Neural progenitor cell (in vitro differentiated cells): ENCODE results near the gene IFNA2. TPM values are rescaled to one million over a fixed set of nuclear protein-coding genes. Genes with fewer than 3 reads are reported as not detected.
A peak's percentile ranks its signal among the peaks of the same experiment; 100 is the strongest.

Experiments
- DNase-seq: peaks from one replicate; pipeline ENCODE4 v3.0.0-alpha.2; 2016; ENCODE audit warnings: low spot score
- H2AFZ ChIP-seq: fragments of 200-600 bp; sonication (generic); replicated peaks from 2 replicates; pipeline ENCODE4 v1.6.1; 2016; ENCODE audit warnings: antibody characterized with exemption
- H3F3A ChIP-seq: fragments of 200-600 bp; sonication (generic); 2 replicates; pipeline ENCODE4 v1.6.1; 2016; ENCODE audit warnings: antibody characterized with exemption, low read depth
- H3K27ac ChIP-seq: fragments of 200-600 bp; sonication (generic); 2 replicates; pipeline ENCODE4 v1.5.1; 2016; ENCODE audit warnings: mild to moderate bottlenecking
- H3K27me3 ChIP-seq: fragments of 200-600 bp; sonication (generic); 2 replicates; pipeline ENCODE4 v1.6.1; 2016; ENCODE audit warnings: mild to moderate bottlenecking, moderate library complexity
- H3K36me3 ChIP-seq: fragments of 200-600 bp; sonication (generic); 2 replicates; pipeline ENCODE4 v1.5.1; 2016
- H3K4me1 ChIP-seq: fragments of 200-600 bp; sonication (generic); 2 replicates; pipeline ENCODE4 v1.6.1; 2016; ENCODE audit warnings: mixed run types
- H3K4me2 ChIP-seq: fragments of 200-600 bp; sonication (generic); 2 replicates; pipeline ENCODE4 v1.6.1; 2016
- H3K4me3 ChIP-seq: fragments of 200-600 bp; sonication (generic); 2 replicates; pipeline ENCODE4 v1.5.1; 2016
- H3K79me2 ChIP-seq: fragments of 200-600 bp; sonication (generic); 2 replicates; pipeline ENCODE4 v1.6.1; 2016; ENCODE audit warnings: low read depth
- H3K9ac ChIP-seq: fragments of 200-600 bp; sonication (generic); 2 replicates; pipeline ENCODE4 v1.6.1; 2016
- H3K9me3 ChIP-seq: fragments of 200-600 bp; sonication (generic); 2 replicates; pipeline ENCODE4 v1.5.1; 2016; ENCODE audit warnings: low read depth
- H4K20me1 ChIP-seq: fragments of 200-600 bp; sonication (generic); 2 replicates; pipeline ENCODE4 v1.6.1; 2016; ENCODE audit warnings: low read depth
- H3K27ac Mint-ChIP-seq: 3 replicates; pipeline ENCODE4 v1.8.0; 2021; ENCODE audit warnings: mixed read lengths
- H3K27me3 Mint-ChIP-seq: 2 replicates; pipeline ENCODE4 v1.8.0; 2022; ENCODE audit warnings: low read depth, mild to moderate bottlenecking, inconsistent platforms, moderate library complexity, mixed read lengths; ENCODE audit not compliant: insufficient read depth
- H3K36me3 Mint-ChIP-seq: 3 replicates; pipeline ENCODE4 v1.8.0; 2021; ENCODE audit warnings: mixed read lengths
- H3K4me1 Mint-ChIP-seq: 3 replicates; pipeline ENCODE4 v1.8.0; 2021; ENCODE audit warnings: mixed read lengths
- H3K4me3 Mint-ChIP-seq: 3 replicates; pipeline ENCODE4 v1.8.0; 2021; ENCODE audit warnings: mild to moderate bottlenecking, moderate library complexity, mixed read lengths
- H3K9me3 Mint-ChIP-seq: 3 replicates; pipeline ENCODE4 v1.8.0; 2020; ENCODE audit warnings: mixed read lengths
- CTCF ChIP-seq: fragments of 200-600 bp; sonication (generic); IDR thresholded peaks from 2 replicates; pipeline ENCODE4 v1.5.1; 2017; ENCODE audit warnings: antibody characterized with exemption, mild to moderate bottlenecking
- EZH2 ChIP-seq: fragments of 200-600 bp; sonication (generic); IDR thresholded peaks from 2 replicates; pipeline ENCODE4 v1.6.1; 2017; ENCODE audit warnings: antibody characterized with exemption, mild to moderate bottlenecking, moderate library complexity
- EZH2phosphoT487 ChIP-seq: fragments of 200-600 bp; sonication (generic); IDR thresholded peaks from 2 replicates; pipeline ENCODE4 v1.6.1; 2017; ENCODE audit warnings: antibody characterized with exemption
- total RNA-seq: library from RNA; depleted of rRNA; stranded (reverse); fragments of >200 nt; gene quantifications from 2 replicates; pipeline ENCODE4 v1.2.3, GENCODE V29; 2015; ENCODE audit warnings: low replicate concordance

IFNA2 gene
- total RNA-seq, 1 donor from 2014 or later, result not detected

DNA sequence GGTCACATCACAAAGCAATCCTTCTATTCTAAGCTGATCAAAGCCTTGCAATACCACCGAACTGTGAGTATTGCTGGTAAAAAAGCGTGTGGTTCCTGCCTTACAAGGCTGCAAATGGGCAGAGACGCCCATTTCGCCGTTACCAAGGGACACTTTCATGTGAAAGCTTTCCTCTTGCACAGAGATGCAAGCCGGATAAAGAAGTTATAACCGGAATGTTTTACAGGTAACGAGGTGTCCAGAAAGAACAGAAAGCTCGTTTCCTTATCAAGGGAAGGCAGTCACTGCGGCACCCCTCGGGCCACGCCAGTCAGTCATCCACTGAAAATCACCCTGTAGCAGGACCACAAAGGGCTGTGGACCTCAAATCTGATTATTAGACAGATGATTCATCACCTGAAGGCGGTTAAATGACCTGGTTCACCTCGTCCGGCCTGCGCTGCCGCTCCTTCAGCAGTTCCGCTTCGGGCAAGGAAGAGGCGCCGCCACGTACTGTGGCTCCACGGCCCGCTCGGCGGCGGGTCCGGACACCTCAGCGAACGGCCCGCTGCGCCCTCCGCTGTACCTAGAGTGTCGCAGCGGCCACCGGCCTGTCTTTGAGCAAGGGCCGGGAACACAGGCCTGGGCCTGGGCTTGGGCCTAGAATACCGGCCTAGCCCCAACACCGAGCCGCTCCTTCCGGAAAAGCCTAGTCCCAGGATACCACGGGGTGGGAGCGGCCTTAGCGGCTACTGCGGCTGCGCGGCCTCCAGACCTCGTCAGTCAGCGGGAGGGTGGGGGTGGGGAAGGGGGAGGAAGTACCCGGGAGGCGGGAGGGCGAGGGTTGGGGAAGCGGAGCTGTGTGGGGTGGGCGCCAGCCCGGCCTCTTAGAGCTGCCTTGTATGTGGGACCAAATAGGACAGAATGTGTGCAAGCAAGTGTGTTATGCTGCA, 50.2 kb downstream of the IFNA2 start, which contains the start of gene KLHL9:
KLHL9 (minus strand) TSS at position 704 of the 932 bp plus-strand sequence; CDS start at position 159, 545 bp downstream.
- peak; percentile 96 for DNase-seq
- Histone ChIP-seq H4K20me1 (peaks cover 36% of the 10 kb centered on the region), H3K4me3 (peak within 1 kb of the TSS; percentile 67), H3K9ac (peak within 1 kb of the TSS; percentile 97), H3K4me2 (peak within 1 kb of the TSS; percentile 83), H3K4me1 (peaks cover 11% of the 10 kb centered on the region), H3K9me3 (no peaks in the 10 kb centered on the region), H3K27ac (peak within 1 kb of the TSS; percentile 92), H3F3A (no peaks in the 10 kb centered on the region), H2AFZ (peak within 1 kb of the TSS; percentile 93), H3K79me2 (peaks cover 52% of the 10 kb centered on the region), H3K27me3 (no peaks in the 10 kb centered on the region), H3K36me3 (no peaks in the 10 kb centered on the region)
- peak within 1 kb of the TSS; percentile 95 for H3K27ac Mint-ChIP-seq
- H3K9me3 Mint-ChIP-seq, result no peaks in the 10 kb centered on the region
- TF ChIP-seq EZH2phosphoT487 (no peak), EZH2 (no peak), CTCF (no peak)
- H3K36me3 Mint-ChIP-seq, result peaks cover 16% of the 10 kb centered on the region
- peaks cover 40% of the 10 kb centered on the region for H3K4me1 Mint-ChIP-seq
- no peaks in the 10 kb centered on the region for H3K27me3 Mint-ChIP-seq
- H3K4me3 Mint-ChIP-seq, result peak within 1 kb of the TSS; percentile 92

Other genes starting within 250 kb of the IFNA2 start
- not detected in 2 replicates for gene IFNW1, start 243.6 kb downstream of the IFNA2 start, total RNA-seq
- not detected in 2 replicates for gene IFNA21, start 218.7 kb downstream of the IFNA2 start, total RNA-seq
- gene IFNA4, start 197.8 kb downstream of the IFNA2 start, total RNA-seq, result not detected in 2 replicates
- not detected in 2 replicates for gene IFNA7, start 183.2 kb downstream of the IFNA2 start, total RNA-seq
- gene IFNA10, start 178.3 kb downstream of the IFNA2 start, total RNA-seq, result not detected in 2 replicates
- gene IFNA16, start 168.1 kb downstream of the IFNA2 start, total RNA-seq, result not detected in 2 replicates
- gene IFNA17, start 157.2 kb downstream of the IFNA2 start, total RNA-seq, result not detected in 2 replicates
- not detected in 2 replicates for gene IFNA14, start 145.4 kb downstream of the IFNA2 start, total RNA-seq
- gene IFNA5, start 80.1 kb downstream of the IFNA2 start, total RNA-seq, result 0.21 TPM in 1 of 2 replicates, not detected in the other
- 33.5 and 42.0 TPM in 2 replicates for gene KLHL9, start 50.0 kb downstream of the IFNA2 start, total RNA-seq
- not detected in 2 replicates for gene IFNA6, start 34.5 kb downstream of the IFNA2 start, total RNA-seq
- not detected in 2 replicates for gene IFNA13, start 17.3 kb downstream of the IFNA2 start, total RNA-seq
- not detected in 2 replicates for gene IFNA8, start 23.7 kb upstream of the IFNA2 start, total RNA-seq
- not detected in 2 replicates for gene IFNA1, start 55.0 kb upstream of the IFNA2 start, total RNA-seq
- 0.12 TPM in 1 of 2 replicates, not detected in the other for gene IFNE, start 96.9 kb upstream of the IFNA2 start, total RNA-seq